C4-2B (cell line): ENCODE data around the gene GALNT17.

ENCODE experiments used
- CTCF ChIP-seq: fragments of 450-650 bp; conservative IDR thresholded peaks from 2 replicates; pipeline ENCODE4 v1.5.1; 2017; ENCODE audit warnings: mild to moderate bottlenecking
- ZFX ChIP-seq: fragments of 450-650 bp; IDR thresholded peaks from 2 replicates; pipeline ENCODE4 v1.6.1; 2017

- TF ChIP-seq CTCF (peak; percentile 96), ZFX (no peak)
Measured at GRCh38 chr7:71752171-71752935, 620.4 kb downstream of the GALNT17 start.
